ENCODE data around the gene HNRNPDL. TPM values are rescaled to one million over a fixed set of nuclear protein-coding genes. Genes with fewer than 3 reads are reported as not detected.
A peak's percentile ranks its signal among the peaks of the same experiment; 100 is the strongest.
"Not testable (repeated sequence)": the region's sequence is repeated elsewhere in the genome, so short reads cannot be mapped to it uniquely, and the experiment has no call there.

Gene HNRNPDL
- total and polyA plus RNA-seq, 2 of the 13 experiments (the other 11 are each of a cell fraction or from before 2014, with no cell fraction given): 167 to 414 TPM

DNA sequence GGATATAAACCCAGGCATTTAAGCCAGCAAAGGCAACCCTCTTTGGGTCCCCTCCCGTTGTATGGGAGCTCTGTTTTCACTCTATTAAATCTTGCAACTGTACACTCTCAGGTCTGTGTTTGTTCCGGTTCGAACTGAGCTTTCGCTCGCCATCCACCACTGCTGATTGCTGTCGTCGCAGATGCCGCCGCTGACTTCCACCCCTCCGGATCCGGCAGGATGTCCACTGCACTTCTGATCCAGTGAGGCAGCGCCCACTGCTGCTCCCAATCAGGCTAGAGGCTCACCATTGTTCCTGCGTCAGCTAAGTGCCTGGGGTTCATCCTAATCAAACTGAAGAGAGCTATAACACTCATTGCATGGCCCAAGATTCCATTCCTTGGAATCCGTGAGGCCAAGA lies 49.3 kb upstream of the HNRNPDL start (continued):
- TF ChIP-seq, protein P1, sequence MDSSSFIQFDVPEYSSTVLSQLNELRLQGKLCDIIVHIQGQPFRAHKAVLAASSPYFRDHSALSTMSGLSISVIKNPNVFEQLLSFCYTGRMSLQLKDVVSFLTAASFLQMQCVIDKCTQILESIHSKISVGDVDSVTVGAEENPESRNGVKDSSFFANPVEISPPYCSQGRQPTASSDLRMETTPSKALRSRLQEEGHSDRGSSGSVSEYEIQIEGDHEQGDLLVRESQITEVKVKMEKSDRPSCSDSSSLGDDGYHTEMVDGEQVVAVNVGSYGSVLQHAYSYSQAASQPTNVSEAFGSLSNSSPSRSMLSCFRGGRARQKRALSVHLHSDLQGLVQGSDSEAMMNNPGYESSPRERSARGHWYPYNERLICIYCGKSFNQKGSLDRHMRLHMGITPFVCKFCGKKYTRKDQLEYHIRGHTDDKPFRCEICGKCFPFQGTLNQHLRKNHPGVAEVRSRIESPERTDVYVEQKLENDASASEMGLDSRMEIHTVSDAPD (CRISPR knock-in tag; IDR thresholded peaks at IDR 0.05): no peak

DNA sequence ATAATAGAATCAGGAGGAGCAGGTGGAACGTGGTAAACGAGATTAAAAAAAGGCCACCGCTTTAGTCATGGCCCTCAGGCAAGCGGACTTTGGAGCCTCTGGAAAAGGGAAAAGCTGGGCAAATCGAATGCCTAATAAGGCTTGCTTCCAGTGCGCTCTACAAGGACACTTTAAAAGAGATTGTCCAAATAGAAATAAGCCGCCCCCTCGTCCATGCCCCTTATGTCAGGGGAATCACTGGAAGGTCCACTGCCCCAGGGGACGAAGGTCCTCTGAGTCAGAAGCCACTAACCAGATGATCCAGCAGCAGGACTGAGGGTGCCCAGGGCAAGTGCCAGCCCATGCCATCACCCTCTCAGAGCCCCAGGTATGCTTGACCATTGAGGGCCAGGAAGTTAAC lies 47.2 kb upstream of the HNRNPDL start:
- H3K79me2 ChIP-seq (ENCODE audit: insufficient read depth, low read length); FAIRE-seq; intact Hi-C loops (cut with micrococcal nuclease; ENCODE audit: unreplicated experiment); H3K9me3 ChIP-seq (ENCODE audit: low read length); in situ Hi-C loops (cut with HindIII; ENCODE audit: extremely low pct_ligation_motif_present, low pct_unique_long_range_greater_than_20kb); H3K27me3 ChIP-seq (ENCODE audit: control insufficient read depth in 1 of 2, insufficient read depth in 2 of 2, low read length in 2 of 2); H4K20me1 ChIP-seq (ENCODE audit: insufficient read depth, low read length); H3K36me3 ChIP-seq (replicated peaks in 1 of 2; ENCODE audit: control insufficient read depth in 1 of 2, insufficient read depth in 2 of 2, low read length in 2 of 2); BruUV-seq (replicated peaks); H3K27ac ChIP-seq (ENCODE audit: extremely low read length, insufficient read depth, low read length); H3K4me3 ChIP-seq (replicated peaks in 1 of 3; ENCODE audit: insufficient read depth in 1 of 3, low read depth in 2 of 3, low read length in 3 of 3); H2AFZ ChIP-seq (ENCODE audit: low read length); ATAC-seq; CTCF ChIA-PET (ENCODE audit: low intra/inter-chr PET ratio, low total read pairs); POLR2A ChIA-PET; H3K9ac ChIP-seq (ENCODE audit: insufficient read depth, low read depth, low read length); TF ChIP-seq HNF4G (CRISPR knock-in tag; IDR thresholded peaks at IDR 0.05; ENCODE audit: borderline replicate concordance, low read depth): not testable (repeated sequence)
- H3K4me2 ChIP-seq (ENCODE audit: low read depth, low read length): peak overlapping the region; percentile 53; the same call in 1 of the 2 replicates
- WGBS (ENCODE audit: low lambda C conversion rate): 0% methylated on average over 6 of the region's 9 CpGs
- DNase-seq (ENCODE audit: low spot score): peak; percentile 38
- H3K4me1 ChIP-seq (ENCODE audit: insufficient read depth, low read length): peaks cover 23% of the 10 kb centered on the region
- TF ChIP-seq PITX1 (CRISPR knock-in tag; IDR thresholded peaks at IDR 0.05) (0 out of 2 replicates have a peak, but pooled peaks have one; percentile 30), HNF4G (IDR thresholded peaks at IDR 0.05; ENCODE audit: borderline replicate concordance, low read depth, low read length) (peak; percentile 23; the same call in 1 of the 2 replicates), HNF4A (CRISPR knock-in tag; IDR thresholded peaks at IDR 0.05) (peak; percentile 36; the same call in 1 of the 2 replicates), FOSL2 (CRISPR knock-in tag; IDR thresholded peaks at IDR 0.05) (peak; percentile 29; the same call in 1 of the 2 replicates), SRF (IDR thresholded peaks at IDR 0.05; ENCODE audit: low read depth, low read length) (peak; percentile 90), ZSCAN29 (CRISPR knock-in tag; conservative IDR thresholded peaks at IDR 0.05) (0 out of 2 replicates have a peak, but pooled peaks have one; percentile 46)
- TF ChIP-seq, protein P2, sequence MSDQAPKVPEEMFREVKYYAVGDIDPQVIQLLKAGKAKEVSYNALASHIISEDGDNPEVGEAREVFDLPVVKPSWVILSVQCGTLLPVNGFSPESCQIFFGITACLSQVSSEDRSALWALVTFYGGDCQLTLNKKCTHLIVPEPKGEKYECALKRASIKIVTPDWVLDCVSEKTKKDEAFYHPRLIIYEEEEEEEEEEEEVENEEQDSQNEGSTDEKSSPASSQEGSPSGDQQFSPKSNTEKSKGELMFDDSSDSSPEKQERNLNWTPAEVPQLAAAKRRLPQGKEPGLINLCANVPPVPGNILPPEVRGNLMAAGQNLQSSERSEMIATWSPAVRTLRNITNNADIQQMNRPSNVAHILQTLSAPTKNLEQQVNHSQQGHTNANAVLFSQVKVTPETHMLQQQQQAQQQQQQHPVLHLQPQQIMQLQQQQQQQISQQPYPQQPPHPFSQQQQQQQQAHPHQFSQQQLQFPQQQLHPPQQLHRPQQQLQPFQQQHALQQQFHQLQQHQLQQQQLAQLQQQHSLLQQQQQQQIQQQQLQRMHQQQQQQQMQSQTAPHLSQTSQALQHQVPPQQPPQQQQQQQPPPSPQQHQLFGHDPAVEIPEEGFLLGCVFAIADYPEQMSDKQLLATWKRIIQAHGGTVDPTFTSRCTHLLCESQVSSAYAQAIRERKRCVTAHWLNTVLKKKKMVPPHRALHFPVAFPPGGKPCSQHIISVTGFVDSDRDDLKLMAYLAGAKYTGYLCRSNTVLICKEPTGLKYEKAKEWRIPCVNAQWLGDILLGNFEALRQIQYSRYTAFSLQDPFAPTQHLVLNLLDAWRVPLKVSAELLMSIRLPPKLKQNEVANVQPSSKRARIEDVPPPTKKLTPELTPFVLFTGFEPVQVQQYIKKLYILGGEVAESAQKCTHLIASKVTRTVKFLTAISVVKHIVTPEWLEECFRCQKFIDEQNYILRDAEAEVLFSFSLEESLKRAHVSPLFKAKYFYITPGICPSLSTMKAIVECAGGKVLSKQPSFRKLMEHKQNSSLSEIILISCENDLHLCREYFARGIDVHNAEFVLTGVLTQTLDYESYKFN (CRISPR knock-in tag; conservative IDR thresholded peaks at IDR 0.05): peak; percentile 45; the same call in 1 of the 2 replicates
- TF ChIP-seq, protein P3, sequence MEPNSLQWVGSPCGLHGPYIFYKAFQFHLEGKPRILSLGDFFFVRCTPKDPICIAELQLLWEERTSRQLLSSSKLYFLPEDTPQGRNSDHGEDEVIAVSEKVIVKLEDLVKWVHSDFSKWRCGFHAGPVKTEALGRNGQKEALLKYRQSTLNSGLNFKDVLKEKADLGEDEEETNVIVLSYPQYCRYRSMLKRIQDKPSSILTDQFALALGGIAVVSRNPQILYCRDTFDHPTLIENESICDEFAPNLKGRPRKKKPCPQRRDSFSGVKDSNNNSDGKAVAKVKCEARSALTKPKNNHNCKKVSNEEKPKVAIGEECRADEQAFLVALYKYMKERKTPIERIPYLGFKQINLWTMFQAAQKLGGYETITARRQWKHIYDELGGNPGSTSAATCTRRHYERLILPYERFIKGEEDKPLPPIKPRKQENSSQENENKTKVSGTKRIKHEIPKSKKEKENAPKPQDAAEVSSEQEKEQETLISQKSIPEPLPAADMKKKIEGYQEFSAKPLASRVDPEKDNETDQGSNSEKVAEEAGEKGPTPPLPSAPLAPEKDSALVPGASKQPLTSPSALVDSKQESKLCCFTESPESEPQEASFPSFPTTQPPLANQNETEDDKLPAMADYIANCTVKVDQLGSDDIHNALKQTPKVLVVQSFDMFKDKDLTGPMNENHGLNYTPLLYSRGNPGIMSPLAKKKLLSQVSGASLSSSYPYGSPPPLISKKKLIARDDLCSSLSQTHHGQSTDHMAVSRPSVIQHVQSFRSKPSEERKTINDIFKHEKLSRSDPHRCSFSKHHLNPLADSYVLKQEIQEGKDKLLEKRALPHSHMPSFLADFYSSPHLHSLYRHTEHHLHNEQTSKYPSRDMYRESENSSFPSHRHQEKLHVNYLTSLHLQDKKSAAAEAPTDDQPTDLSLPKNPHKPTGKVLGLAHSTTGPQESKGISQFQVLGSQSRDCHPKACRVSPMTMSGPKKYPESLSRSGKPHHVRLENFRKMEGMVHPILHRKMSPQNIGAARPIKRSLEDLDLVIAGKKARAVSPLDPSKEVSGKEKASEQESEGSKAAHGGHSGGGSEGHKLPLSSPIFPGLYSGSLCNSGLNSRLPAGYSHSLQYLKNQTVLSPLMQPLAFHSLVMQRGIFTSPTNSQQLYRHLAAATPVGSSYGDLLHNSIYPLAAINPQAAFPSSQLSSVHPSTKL (CRISPR knock-in tag; IDR thresholded peaks at IDR 0.05): peak; percentile 29; the same call in 1 of the 2 replicates
- TF ChIP-seq, protein P4, sequence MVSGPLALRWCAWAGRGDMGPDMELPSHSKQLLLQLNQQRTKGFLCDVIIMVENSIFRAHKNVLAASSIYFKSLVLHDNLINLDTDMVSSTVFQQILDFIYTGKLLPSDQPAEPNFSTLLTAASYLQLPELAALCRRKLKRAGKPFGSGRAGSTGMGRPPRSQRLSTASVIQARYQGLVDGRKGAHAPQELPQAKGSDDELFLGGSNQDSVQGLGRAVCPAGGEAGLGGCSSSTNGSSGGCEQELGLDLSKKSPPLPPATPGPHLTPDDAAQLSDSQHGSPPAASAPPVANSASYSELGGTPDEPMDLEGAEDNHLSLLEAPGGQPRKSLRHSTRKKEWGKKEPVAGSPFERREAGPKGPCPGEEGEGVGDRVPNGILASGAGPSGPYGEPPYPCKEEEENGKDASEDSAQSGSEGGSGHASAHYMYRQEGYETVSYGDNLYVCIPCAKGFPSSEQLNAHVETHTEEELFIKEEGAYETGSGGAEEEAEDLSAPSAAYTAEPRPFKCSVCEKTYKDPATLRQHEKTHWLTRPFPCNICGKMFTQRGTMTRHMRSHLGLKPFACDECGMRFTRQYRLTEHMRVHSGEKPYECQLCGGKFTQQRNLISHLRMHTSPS (CRISPR knock-in tag; IDR thresholded peaks at IDR 0.05; ENCODE audit: low read depth): peak; percentile 82; the same call in 1 of the 2 replicates
